Neural cell (in vitro differentiated cells): ENCODE data around the gene LENG9. TPM values are rescaled to one million over a fixed set of nuclear protein-coding genes. Genes with fewer than 3 reads are reported as not detected.

Experiments used
- H2AFZ ChIP-seq: fragments of 200-600, 300-800 bp; sonication (generic), shearing (Covaris generic); 2 replicates; pipeline ENCODE4 v1.6.0; 2014; ENCODE audit warnings: low read depth, mild to moderate bottlenecking, antibody characterized with exemption, low read length, moderate library complexity
- H3F3A ChIP-seq: fragments of 200-600 bp; shearing (Covaris generic); 2 replicates; pipeline ENCODE4 v1.6.1; 2016; ENCODE audit warnings: mild to moderate bottlenecking, moderate library complexity, mixed read lengths, antibody characterized with exemption, low read length; ENCODE audit not compliant: insufficient read depth, poor library complexity, severe bottlenecking
- H3K27ac ChIP-seq: fragments of 200-600, 300-800 bp; sonication (generic), shearing (Covaris generic); 2 replicates; pipeline ENCODE4 v1.5.1; 2014; ENCODE audit warnings: mild to moderate bottlenecking, low read length, moderate library complexity
- H3K27me3 ChIP-seq: fragments of 300-800, 200-600 bp; sonication (generic), shearing (Covaris generic); 2 replicates; pipeline ENCODE4 v1.6.0; 2014; ENCODE audit warnings: mild to moderate bottlenecking, low read depth, low read length, moderate library complexity; ENCODE audit not compliant: insufficient read depth
- H3K36me3 ChIP-seq: fragments of 300-800, 200-600 bp; sonication (generic), shearing (Covaris generic); 2 replicates; pipeline ENCODE4 v1.5.1; 2014; ENCODE audit warnings: mild to moderate bottlenecking, antibody characterized with exemption, low read length, moderate library complexity; ENCODE audit not compliant: insufficient read depth
- H3K4me2 ChIP-seq: fragments of 300-800, 200-600 bp; sonication (generic), shearing (Covaris generic); 2 replicates; pipeline ENCODE4 v1.6.0; 2014; ENCODE audit warnings: mild to moderate bottlenecking, low read length
- H3K4me3 ChIP-seq: fragments of 300-800, 200-600 bp; sonication (generic), shearing (Covaris generic); 2 replicates; pipeline ENCODE4 v1.5.1; 2014; ENCODE audit warnings: mild to moderate bottlenecking, low read length, moderate library complexity
- H3K79me2 ChIP-seq: fragments of 200-600 bp; shearing (Covaris generic); replicated peaks from 2 replicates; pipeline ENCODE4 v1.6.0; 2014; ENCODE audit warnings: mild to moderate bottlenecking, low read length, moderate library complexity; ENCODE audit not compliant: insufficient read depth
- H3K9ac ChIP-seq: fragments of 300-800, 200-600 bp; sonication (generic), shearing (Covaris generic); 2 replicates; pipeline ENCODE4 v1.6.1; 2016; ENCODE audit warnings: mild to moderate bottlenecking, low read length, mixed read lengths
- H3K9me2 ChIP-seq: fragments of 200-600 bp; shearing (Covaris generic); 2 replicates; pipeline ENCODE4 v1.6.1; 2016; ENCODE audit warnings: mild to moderate bottlenecking, low read length, mixed read lengths; ENCODE audit not compliant: insufficient read depth
- H3K9me3 ChIP-seq: fragments of 200-600, 300-800 bp; sonication (generic), shearing (Covaris generic); 2 replicates; pipeline ENCODE4 v1.6.1; 2016; ENCODE audit warnings: mild to moderate bottlenecking, mixed run types, low read length, moderate library complexity, mixed read lengths
- H4K20me1 ChIP-seq: fragments of 200-600 bp; shearing (Covaris generic); 2 replicates; pipeline ENCODE4 v1.6.1; 2016; ENCODE audit warnings: mild to moderate bottlenecking, mixed run types; ENCODE audit not compliant: insufficient read depth
- EP300 ChIP-seq: fragments of 450-650 bp; conservative IDR thresholded peaks from 2 replicates; pipeline ENCODE4 v1.6.1; 2014; ENCODE audit warnings: antibody characterized with exemption, mild to moderate bottlenecking, moderate library complexity; ENCODE audit not compliant: poor library complexity, severe bottlenecking
- EZH2 ChIP-seq: fragments of 200-600, 300-800 bp; shearing (Covaris generic), sonication (generic); IDR thresholded peaks from 2 replicates; pipeline ENCODE4 v1.6.1; 2014; ENCODE audit warnings: antibody characterized with exemption, low read length, borderline replicate concordance, mild to moderate bottlenecking; ENCODE audit not compliant: insufficient read depth, poor library complexity, severe bottlenecking
- MXI1 ChIP-seq: fragments of 450-650 bp; conservative IDR thresholded peaks from 2 replicates; pipeline ENCODE4 v1.6.1; 2014; ENCODE audit warnings: antibody characterized with exemption, mild to moderate bottlenecking; ENCODE audit not compliant: poor library complexity, severe bottlenecking
- POLR2AphosphoS5 ChIP-seq: IDR thresholded peaks from 2 replicates; pipeline ENCODE4 v1.6.1; 2012
- RAD21 ChIP-seq: fragments of 450-650 bp; conservative IDR thresholded peaks from 2 replicates; pipeline ENCODE4 v1.6.1; 2014; ENCODE audit warnings: antibody characterized with exemption, mild to moderate bottlenecking, moderate library complexity
- SMC3 ChIP-seq: fragments of 450-650 bp; conservative IDR thresholded peaks from 2 replicates; pipeline ENCODE4 v1.6.1; 2014; ENCODE audit warnings: antibody characterized with exemption, mild to moderate bottlenecking, moderate library complexity; ENCODE audit not compliant: poor library complexity
- TAF1 ChIP-seq: IDR thresholded peaks from 2 replicates; pipeline ENCODE4 v1.6.1; 2012; ENCODE audit warnings: low read depth
- polyA plus RNA-seq: library from polyadenylated mRNA; depleted of rRNA; stranded (reverse); fragments of >200 nt; gene quantifications from 2 replicates; pipeline ENCODE4 v1.2.3, GENCODE V29; 2014
- TF ChIP-seq, protein P1 (sequence below): fragments of 450-650 bp; IDR thresholded peaks from 2 replicates; pipeline ENCODE4 v1.5.1; 2014; ENCODE audit warnings: antibody characterized with exemption, mild to moderate bottlenecking, moderate library complexity; ENCODE audit not compliant: poor library complexity, severe bottlenecking
- TF ChIP-seq, protein P2 (sequence below): IDR thresholded peaks from 2 replicates; pipeline ENCODE4 v1.6.1; 2012; ENCODE audit warnings: borderline replicate concordance

The LENG9 gene
- polyA plus RNA-seq, 1 donor from 2014 or later = 0.58 TPM

DNA sequence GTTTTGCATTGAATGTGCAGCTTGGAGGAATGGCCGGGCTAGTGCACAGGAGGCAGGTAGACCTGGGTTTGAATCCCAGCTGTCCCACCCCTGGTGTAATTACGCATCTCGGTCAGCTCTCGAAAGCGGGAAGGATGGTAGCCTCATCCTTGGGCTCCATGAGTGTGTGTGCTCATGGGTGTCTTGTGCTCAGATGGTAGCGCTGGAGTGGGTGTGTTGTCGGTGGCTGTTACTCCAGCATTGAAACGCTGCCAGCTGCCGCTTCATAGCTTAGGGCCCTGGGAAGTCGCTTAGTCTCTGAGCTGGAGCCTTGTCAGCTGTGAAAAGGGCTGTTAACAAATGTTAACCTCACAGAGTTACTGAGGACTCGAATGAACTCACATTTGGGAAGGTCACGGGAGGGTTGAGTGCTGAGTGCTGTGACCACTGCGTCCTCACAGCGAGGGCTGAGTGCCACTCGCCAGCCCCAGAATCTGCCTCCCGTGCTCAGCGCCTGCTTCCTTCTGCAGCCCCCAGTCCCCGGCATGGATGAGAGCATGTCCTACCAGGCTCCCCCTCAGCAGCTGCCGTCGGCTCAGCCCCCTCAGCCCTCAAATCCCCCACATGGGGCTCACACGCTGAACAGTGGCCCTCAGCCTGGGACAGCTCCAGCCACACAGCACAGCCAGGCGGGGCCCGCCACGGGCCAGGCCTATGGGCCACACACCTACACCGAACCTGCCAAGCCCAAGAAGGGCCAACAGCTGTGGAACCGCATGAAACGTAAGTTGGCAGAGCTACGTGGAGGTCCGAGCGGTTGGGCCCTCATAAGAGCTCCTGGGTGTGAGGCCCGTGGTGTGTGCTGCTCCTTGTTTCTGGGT lies 9.4 kb downstream of the LENG9 start:
- Histone ChIP-seq H3K4me2 (no peak overlapping the region), H3K79me2 (peaks cover 28% of the 10 kb centered on the region), H4K20me1 (peaks cover 12% of the 10 kb centered on the region), H3K36me3 (peaks cover 10% of the 10 kb centered on the region), H2AFZ (no peak overlapping the region), H3K4me3 (no peak overlapping the region), H3F3A (no peaks in the 10 kb centered on the region), H3K27ac (no peak overlapping the region), H3K9me2 (no peaks in the 10 kb centered on the region), H3K9me3 (no peaks in the 10 kb centered on the region), H3K27me3 (no peaks in the 10 kb centered on the region), H3K9ac (no peak overlapping the region)
- TF ChIP-seq MXI1 (no peak), SMC3 (no peak), EP300 (no peak), EZH2 (no peak), POLR2AphosphoS5 (no peak), RAD21 (no peak), TAF1 (no peak)
- TF ChIP-seq, protein P1, sequence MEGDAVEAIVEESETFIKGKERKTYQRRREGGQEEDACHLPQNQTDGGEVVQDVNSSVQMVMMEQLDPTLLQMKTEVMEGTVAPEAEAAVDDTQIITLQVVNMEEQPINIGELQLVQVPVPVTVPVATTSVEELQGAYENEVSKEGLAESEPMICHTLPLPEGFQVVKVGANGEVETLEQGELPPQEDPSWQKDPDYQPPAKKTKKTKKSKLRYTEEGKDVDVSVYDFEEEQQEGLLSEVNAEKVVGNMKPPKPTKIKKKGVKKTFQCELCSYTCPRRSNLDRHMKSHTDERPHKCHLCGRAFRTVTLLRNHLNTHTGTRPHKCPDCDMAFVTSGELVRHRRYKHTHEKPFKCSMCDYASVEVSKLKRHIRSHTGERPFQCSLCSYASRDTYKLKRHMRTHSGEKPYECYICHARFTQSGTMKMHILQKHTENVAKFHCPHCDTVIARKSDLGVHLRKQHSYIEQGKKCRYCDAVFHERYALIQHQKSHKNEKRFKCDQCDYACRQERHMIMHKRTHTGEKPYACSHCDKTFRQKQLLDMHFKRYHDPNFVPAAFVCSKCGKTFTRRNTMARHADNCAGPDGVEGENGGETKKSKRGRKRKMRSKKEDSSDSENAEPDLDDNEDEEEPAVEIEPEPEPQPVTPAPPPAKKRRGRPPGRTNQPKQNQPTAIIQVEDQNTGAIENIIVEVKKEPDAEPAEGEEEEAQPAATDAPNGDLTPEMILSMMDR = no peak
- TF ChIP-seq, protein P2, sequence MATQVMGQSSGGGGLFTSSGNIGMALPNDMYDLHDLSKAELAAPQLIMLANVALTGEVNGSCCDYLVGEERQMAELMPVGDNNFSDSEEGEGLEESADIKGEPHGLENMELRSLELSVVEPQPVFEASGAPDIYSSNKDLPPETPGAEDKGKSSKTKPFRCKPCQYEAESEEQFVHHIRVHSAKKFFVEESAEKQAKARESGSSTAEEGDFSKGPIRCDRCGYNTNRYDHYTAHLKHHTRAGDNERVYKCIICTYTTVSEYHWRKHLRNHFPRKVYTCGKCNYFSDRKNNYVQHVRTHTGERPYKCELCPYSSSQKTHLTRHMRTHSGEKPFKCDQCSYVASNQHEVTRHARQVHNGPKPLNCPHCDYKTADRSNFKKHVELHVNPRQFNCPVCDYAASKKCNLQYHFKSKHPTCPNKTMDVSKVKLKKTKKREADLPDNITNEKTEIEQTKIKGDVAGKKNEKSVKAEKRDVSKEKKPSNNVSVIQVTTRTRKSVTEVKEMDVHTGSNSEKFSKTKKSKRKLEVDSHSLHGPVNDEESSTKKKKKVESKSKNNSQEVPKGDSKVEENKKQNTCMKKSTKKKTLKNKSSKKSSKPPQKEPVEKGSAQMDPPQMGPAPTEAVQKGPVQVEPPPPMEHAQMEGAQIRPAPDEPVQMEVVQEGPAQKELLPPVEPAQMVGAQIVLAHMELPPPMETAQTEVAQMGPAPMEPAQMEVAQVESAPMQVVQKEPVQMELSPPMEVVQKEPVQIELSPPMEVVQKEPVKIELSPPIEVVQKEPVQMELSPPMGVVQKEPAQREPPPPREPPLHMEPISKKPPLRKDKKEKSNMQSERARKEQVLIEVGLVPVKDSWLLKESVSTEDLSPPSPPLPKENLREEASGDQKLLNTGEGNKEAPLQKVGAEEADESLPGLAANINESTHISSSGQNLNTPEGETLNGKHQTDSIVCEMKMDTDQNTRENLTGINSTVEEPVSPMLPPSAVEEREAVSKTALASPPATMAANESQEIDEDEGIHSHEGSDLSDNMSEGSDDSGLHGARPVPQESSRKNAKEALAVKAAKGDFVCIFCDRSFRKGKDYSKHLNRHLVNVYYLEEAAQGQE = no peak

DNA sequence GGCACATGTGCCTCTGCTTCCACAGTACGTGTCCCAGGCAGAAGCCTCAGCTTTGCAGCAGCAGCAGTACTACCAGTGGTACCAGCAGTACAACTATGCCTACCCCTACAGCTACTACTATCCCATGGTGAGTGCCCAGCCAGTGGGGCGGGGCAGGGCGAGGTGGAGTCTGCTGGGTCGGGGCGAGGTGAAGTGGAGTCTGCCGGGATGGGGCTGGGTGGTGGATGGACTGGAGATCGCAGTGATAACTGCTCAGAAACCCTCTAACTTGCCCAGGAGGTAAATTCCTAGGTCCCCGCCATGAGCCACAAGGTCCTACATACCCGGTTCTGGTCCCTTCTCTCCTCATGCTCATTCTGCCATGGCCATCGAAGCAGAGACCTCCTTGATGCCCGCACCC lies 11.0 kb downstream of the LENG9 start:
- Histone ChIP-seq H3K9me2 (no peaks in the 10 kb centered on the region), H3K27me3 (no peaks in the 10 kb centered on the region), H3F3A (no peaks in the 10 kb centered on the region), H2AFZ (no peak overlapping the region), H3K27ac (no peak overlapping the region), H4K20me1 (peaks cover 12% of the 10 kb centered on the region), H3K4me3 (no peak overlapping the region), H3K9ac (no peak overlapping the region), H3K4me2 (no peak overlapping the region), H3K9me3 (no peaks in the 10 kb centered on the region), H3K36me3 (peaks cover 10% of the 10 kb centered on the region), H3K79me2 (peaks cover 37% of the 10 kb centered on the region)
- TF ChIP-seq, protein P1 = no peak
- TF ChIP-seq RAD21 = no peak
- no peak for TF ChIP-seq TAF1
- no peak for TF ChIP-seq SMC3
- TF ChIP-seq MXI1 = no peak
- no peak for TF ChIP-seq EP300
- TF ChIP-seq, protein P2 = no peak
- TF ChIP-seq EZH2 = no peak
- TF ChIP-seq POLR2AphosphoS5 = no peak
